Upper lobe of right lung (tissue), 1 donor: ENCODE measurements around the gene XPC. TPM values are rescaled to one million over a fixed set of nuclear protein-coding genes. Genes with fewer than 3 reads are reported as not detected.

Experiments
- ATAC-seq: fragments of 200-7000 bp; cut with Tn5 transposase; one replicate; pipeline ENCODE4 v1.9.1; 2020; ENCODE audit warnings: mild to moderate bottlenecking, moderate library complexity
- DNase-seq: peaks from one replicate; pipeline ENCODE4 v3.0.0-alpha.2; 2020
- H3K27ac ChIP-seq: fragments of 200-600 bp; one replicate; pipeline ENCODE4 v1.8.0; 2022
- H3K27me3 ChIP-seq: fragments of 200-600 bp; one replicate; pipeline ENCODE4 v1.8.0; 2022; ENCODE audit warnings: mild to moderate bottlenecking
- H3K36me3 ChIP-seq: fragments of 200-600 bp; one replicate; pipeline ENCODE4 v1.8.0; 2022
- H3K4me1 ChIP-seq: fragments of 200-600 bp; one replicate; pipeline ENCODE4 v1.8.0; 2022
- H3K4me3 ChIP-seq: fragments of 200-600 bp; one replicate; pipeline ENCODE4 v1.8.0; 2022; ENCODE audit warnings: mild to moderate bottlenecking
- H3K9me3 ChIP-seq: fragments of 200-600 bp; one replicate; pipeline ENCODE4 v1.8.0; 2022
- intact Hi-C: fragments of 100-400 bp; cut with DNase I; formaldehyde crosslinking; loops from one replicate; pipeline ENCODE4 v1.11.0; 2022
- total RNA-seq: library from RNA; stranded (reverse); fragmentation: NEBNext Ultra II Directional; extraction: Animal tissue kit (Norgen Biotek cat#: 25700); gene quantifications from one replicate; pipeline ENCODE4 v1.2.1, GENCODE V29; 2021
- TF ChIP-seq, protein P1 (sequence below): fragments of 200-600 bp; IDR thresholded peaks from one replicate; pipeline ENCODE4 v1.8.0; 2022; ENCODE audit warnings: antibody characterized with exemption
- donor health status: DM: no; HTN: yes; CAD: no; lungs with severe emphysema.

XPC gene
- total RNA-seq, 1 donor from 2014 or later: 36.1 TPM

GRCh38 chr3:14222900-14223594 lies 44.6 kb upstream of the XPC start:
- Histone ChIP-seq H3K4me3 (no peak overlapping the region), H3K27me3 (no peaks in the 10 kb centered on the region), H3K27ac (no peak overlapping the region), H3K36me3 (no peaks in the 10 kb centered on the region), H3K9me3 (peaks cover 6% of the 10 kb centered on the region), H3K4me1 (peaks cover 7% of the 10 kb centered on the region)
- intact Hi-C loops: no loop called here
- ATAC-seq (no peak), DNase-seq (no peak)
- TF ChIP-seq, protein P1, sequence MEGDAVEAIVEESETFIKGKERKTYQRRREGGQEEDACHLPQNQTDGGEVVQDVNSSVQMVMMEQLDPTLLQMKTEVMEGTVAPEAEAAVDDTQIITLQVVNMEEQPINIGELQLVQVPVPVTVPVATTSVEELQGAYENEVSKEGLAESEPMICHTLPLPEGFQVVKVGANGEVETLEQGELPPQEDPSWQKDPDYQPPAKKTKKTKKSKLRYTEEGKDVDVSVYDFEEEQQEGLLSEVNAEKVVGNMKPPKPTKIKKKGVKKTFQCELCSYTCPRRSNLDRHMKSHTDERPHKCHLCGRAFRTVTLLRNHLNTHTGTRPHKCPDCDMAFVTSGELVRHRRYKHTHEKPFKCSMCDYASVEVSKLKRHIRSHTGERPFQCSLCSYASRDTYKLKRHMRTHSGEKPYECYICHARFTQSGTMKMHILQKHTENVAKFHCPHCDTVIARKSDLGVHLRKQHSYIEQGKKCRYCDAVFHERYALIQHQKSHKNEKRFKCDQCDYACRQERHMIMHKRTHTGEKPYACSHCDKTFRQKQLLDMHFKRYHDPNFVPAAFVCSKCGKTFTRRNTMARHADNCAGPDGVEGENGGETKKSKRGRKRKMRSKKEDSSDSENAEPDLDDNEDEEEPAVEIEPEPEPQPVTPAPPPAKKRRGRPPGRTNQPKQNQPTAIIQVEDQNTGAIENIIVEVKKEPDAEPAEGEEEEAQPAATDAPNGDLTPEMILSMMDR: no peak

GRCh38 chr3:14222457-14222856 lies 44.1 kb upstream of the XPC start:
- no peak overlapping the region for H3K27ac ChIP-seq
- TF ChIP-seq, protein P1: no peak
- DNase-seq (no peak), ATAC-seq (no peak)
- H3K4me3 ChIP-seq: no peak overlapping the region
- no peaks in the 10 kb centered on the region for H3K27me3 ChIP-seq
- H3K4me1 ChIP-seq: peaks cover 7% of the 10 kb centered on the region
- H3K36me3 ChIP-seq: no peaks in the 10 kb centered on the region
- H3K9me3 ChIP-seq: peaks cover 6% of the 10 kb centered on the region
- intact Hi-C loops: no loop called here

GRCh38 chr3:14221902-14222301 lies 43.5 kb upstream of the XPC start:
- H3K4me3 ChIP-seq: no peak overlapping the region
- H3K27ac ChIP-seq: no peak overlapping the region
- H3K9me3 ChIP-seq: peaks cover 6% of the 10 kb centered on the region
- TF ChIP-seq, protein P1: no peak
- peaks cover 7% of the 10 kb centered on the region for H3K4me1 ChIP-seq
- H3K36me3 ChIP-seq: no peaks in the 10 kb centered on the region
- no peak for DNase-seq
- H3K27me3 ChIP-seq: no peaks in the 10 kb centered on the region
- intact Hi-C loops: no loop called here
- no peak for ATAC-seq

- ATAC-seq (no peak), DNase-seq (no peak)
- intact Hi-C loops: no loop called here
- Histone ChIP-seq H3K9me3 (peaks cover 6% of the 10 kb centered on the region), H3K27ac (no peak overlapping the region), H3K36me3 (no peaks in the 10 kb centered on the region), H3K27me3 (no peaks in the 10 kb centered on the region), H3K4me3 (no peak overlapping the region), H3K4me1 (peaks cover 4% of the 10 kb centered on the region)
- TF ChIP-seq, protein P1: no peak
Measured at GRCh38 chr3:14220933-14221332, 42.5 kb upstream of the XPC start.

DNA sequence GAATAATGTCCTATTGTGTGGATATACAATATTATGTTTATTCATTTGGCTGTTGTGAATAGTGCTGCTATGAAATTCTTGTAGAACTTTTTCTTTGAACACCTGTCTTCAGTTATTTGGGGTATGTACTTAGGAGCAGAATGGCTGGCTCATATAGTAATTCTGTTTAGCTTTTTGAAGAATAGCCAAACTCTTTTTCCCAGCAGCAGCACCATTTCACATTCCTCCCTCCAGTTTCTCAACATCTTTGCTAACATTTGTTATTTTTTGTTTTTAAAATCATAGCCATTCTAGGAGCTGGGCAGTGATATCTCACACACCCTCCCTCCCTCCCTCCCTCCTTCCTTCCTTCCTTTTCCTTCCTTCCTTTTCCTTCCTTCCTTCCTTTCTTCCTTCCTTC lies 40.0 kb upstream of the XPC start:
- intact Hi-C loops: no loop called here
- Histone ChIP-seq H3K36me3 (no peaks in the 10 kb centered on the region), H3K9me3 (peaks cover 6% of the 10 kb centered on the region), H3K27me3 (no peaks in the 10 kb centered on the region), H3K4me1 (no peaks in the 10 kb centered on the region), H3K27ac (no peak overlapping the region), H3K4me3 (no peak overlapping the region)
- DNase-seq: no peak
- ATAC-seq: no peak
- TF ChIP-seq, protein P1: no peak
